IgD-negative memory B cell (primary cell): Measurements from ENCODE around the gene RADX. TPM values are rescaled to one million over a fixed set of nuclear protein-coding genes. Genes with fewer than 3 reads are reported as not detected.

ENCODE experiments used
- H3K27ac Mint-ChIP-seq, 3 donors: one replicate each; pipeline ENCODE4 v1.8.0; 2020 to 2022; ENCODE audit warnings: mild to moderate bottlenecking in 3 of 3, mixed read lengths in 3 of 3, moderate library complexity in 1 of 3
- H3K27me3 Mint-ChIP-seq: one replicate; pipeline ENCODE4 v1.8.0; 2021; ENCODE audit warnings: mixed read lengths
- H3K36me3 Mint-ChIP-seq: one replicate; pipeline ENCODE4 v1.8.0; 2020; ENCODE audit warnings: mild to moderate bottlenecking, mixed read lengths
- H3K4me1 Mint-ChIP-seq, 3 donors: one replicate each; pipeline ENCODE4 v1.8.0; 2020 to 2022; ENCODE audit warnings: mixed read lengths in 3 of 3, mild to moderate bottlenecking in 1 of 3
- H3K4me3 Mint-ChIP-seq, 4 donors: one replicate each; pipeline ENCODE4 v1.8.0; 2020 to 2022; ENCODE audit warnings: mild to moderate bottlenecking in 4 of 4, mixed read lengths in 4 of 4, moderate library complexity in 3 of 4
- H3K9me3 Mint-ChIP-seq, 3 donors: one replicate each; pipeline ENCODE4 v1.8.0; 2020 to 2021; ENCODE audit warnings: mixed read lengths in 3 of 3, mild to moderate bottlenecking in 1 of 3
- polyA plus RNA-seq: library from polyadenylated mRNA; unstranded; fragments of 300-500 nt; fragmentation: Illumina TruSeq; gene quantifications from one replicate; pipeline ENCODE4 v1.2.3, GENCODE V29; 2021

RADX gene, protein sequence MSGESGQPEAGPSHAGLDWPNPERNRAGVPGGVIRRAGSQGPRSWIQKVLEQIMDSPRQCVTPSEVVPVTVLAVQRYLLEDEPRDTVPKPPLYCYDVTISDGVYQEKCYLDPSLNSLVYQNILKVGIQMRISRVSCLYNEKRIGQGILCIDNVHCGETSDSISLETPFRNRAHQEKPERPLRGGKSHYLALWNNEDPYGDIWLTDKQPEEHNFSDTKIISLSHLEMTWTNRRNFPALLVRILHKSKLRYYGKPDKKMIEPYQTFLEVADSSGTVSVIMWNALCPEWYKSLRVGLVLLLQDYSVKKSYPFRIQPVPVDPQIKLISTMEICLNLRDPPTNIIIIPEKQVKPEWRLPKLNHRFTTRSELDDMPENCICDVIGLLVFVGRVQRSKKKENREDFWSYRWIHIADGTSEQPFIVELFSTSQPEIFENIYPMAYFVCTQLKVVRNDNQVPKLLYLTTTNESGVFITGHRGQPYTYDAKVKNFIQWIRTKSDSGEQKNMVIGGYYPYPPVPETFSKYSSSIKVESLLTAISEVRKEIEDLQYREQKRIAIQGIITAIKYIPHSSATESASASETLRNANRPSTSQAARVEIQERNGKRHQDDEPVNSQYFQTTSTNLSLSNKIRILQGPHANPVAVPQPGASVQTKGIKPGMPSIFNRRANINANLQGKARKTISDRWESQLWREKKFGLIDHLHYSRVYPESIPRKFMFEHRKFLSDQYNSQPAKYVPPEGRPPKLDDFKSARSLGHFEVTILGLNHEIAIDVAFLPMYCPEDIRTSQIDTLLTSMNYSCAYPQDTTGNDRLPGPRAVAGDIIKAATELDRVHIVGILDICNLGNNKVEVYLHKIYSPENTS
- 1.9 TPM for polyA plus RNA-seq

DNA sequence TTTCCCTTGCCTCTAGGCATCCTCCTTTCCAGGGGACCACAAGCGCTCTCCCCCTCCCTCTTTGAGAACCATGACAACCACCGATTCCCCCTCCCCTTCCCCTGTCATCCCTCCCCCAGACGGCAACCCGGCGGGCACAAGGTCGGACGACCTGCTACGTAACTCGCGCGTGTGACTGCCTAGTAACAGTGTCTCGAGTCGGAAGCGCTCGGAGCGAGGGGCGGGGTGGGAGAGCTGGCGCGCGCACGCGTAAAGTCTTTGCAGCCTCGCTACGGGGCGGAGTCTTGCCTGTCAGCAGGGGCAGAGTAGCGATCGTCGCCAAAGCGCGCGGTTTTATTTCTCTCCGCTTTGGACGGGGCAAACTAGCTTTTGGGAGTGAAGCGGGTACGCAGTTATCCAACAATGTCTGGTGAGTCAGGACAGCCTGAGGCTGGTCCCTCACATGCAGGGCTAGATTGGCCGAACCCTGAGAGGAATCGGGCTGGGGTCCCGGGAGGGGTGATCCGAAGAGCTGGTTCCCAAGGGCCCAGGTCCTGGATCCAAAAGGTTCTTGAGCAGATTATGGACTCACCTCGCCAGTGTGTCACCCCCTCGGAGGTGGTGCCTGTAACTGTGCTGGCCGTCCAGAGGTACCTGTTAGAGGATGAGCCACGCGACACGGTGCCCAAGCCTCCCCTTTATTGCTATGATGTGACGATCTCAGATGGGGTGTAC is at the start of gene RADX:
RADX (plus strand) TSS at position 300 of the 714 bp plus-strand sequence; CDS start at position 403, 103 bp downstream.
- Mint-ChIP-seq H3K36me3 (no peaks in the 10 kb centered on the region), H3K4me1 (peaks cover 9 to 10% (median 10%) of the 10 kb centered on the region in 3 donors), H3K27ac (peak within 1 kb of the TSS; percentile 84 to 96 (median 92)), H3K4me3 (peak within 1 kb of the TSS; percentile 90 to 96 (median 92)), H3K27me3 (peaks cover 4% of the 10 kb centered on the region), H3K9me3 (no peaks in the 10 kb centered on the region)

DNA sequence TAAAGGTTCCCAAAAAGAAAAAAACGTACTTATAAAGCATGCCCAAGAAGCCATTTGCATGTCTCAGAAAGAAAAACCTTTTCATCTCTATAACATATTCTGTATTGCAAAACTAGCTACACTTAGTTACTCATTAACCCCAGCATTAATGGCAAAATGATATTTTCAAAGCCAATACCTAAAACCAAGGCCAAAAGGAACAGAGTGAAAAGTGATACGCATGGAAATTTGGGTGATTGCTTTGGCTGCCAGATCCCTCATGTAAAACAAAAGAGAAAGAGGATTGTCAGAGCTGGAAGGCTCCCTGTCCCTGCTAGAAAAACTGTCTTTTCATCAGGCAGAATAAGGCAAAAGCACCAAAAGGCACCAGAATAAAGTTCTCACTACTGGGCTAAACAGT is 46.8 kb upstream of the RADX start:
- no peaks in the 10 kb centered on the region for H3K9me3 Mint-ChIP-seq
- peaks cover 9% of the 10 kb centered on the region for H3K27me3 Mint-ChIP-seq
- no peaks in the 10 kb centered on the region for H3K4me1 Mint-ChIP-seq
- H3K4me3 Mint-ChIP-seq, result no peak overlapping the region
- peaks cover 2% of the 10 kb centered on the region for H3K36me3 Mint-ChIP-seq
- peak overlapping the region in 1 of 3 donors; percentile 3 for H3K27ac Mint-ChIP-seq

DNA sequence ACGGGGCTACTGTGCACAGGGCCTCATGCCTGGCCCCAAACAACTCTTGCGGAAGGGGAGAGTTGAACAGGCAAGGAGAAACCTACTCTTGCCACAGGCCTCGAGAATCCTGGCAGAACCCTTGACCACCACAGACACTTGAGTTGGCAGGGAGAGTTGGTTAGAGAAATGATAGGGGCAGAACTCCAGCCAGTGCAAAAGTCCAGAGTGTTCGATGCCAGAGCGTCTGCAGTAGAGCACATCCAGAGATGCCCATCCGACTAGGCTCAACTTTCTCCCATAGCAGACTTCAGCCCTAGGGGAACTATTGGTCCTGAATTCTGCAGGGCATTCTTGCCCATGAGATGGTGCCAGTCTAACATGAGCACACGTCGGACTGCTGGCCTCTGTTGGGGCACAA is 45.4 kb upstream of the RADX start:
- H3K36me3 Mint-ChIP-seq, result peaks cover 2% of the 10 kb centered on the region
- peaks cover 9% of the 10 kb centered on the region for H3K27me3 Mint-ChIP-seq
- H3K9me3 Mint-ChIP-seq, result no peaks in the 10 kb centered on the region
- H3K4me3 Mint-ChIP-seq, result no peak overlapping the region
- H3K4me1 Mint-ChIP-seq, result no peaks in the 10 kb centered on the region
- H3K27ac Mint-ChIP-seq, result no peak overlapping the region

DNA sequence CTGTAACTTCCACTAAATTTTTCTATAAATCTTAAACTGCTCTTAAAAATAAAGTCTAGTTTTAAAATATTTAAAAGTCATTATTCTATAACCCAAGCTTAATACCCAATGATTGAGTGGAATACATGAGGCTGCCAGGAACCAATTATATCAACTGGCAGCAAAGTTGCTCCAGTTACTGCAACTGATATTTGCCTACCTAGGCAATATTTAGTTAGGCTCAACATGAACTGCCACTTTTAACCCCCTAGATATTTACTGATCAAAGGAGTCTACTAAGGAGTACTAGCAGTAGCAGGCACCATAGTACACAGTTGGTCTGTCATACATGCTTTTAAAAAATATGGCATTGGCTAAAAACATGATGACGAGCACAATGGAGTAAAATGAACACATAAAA is 29.9 kb upstream of the RADX start:
- H3K36me3 Mint-ChIP-seq, result peaks cover 2% of the 10 kb centered on the region
- no peak overlapping the region for H3K4me3 Mint-ChIP-seq
- no peaks in the 10 kb centered on the region for H3K27me3 Mint-ChIP-seq
- H3K27ac Mint-ChIP-seq, result no peak overlapping the region
- no peaks in the 10 kb centered on the region for H3K4me1 Mint-ChIP-seq
- peaks cover 0 to 8% (median 4%) of the 10 kb centered on the region in 3 donors for H3K9me3 Mint-ChIP-seq

DNA sequence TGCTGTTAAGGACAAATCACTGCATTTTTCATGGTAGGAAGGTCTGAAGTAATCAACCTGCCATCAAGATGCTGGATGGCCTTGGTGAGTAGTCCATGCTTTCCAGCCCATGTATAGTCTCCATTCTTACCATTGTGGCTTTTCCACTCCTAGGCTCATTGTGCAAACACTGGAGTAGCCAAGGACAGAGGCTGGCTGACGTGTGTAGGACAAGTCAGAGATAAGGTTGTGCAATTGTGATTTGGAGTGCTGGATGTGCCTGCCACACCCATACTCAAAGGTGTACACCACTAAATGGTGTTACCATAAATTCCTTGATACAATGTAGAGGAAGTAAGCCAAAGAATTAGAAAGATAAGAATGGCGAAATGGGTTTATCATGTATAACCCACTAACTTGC is 26.3 kb upstream of the RADX start:
- Mint-ChIP-seq H3K36me3 (no peaks in the 10 kb centered on the region), H3K4me1 (no peaks in the 10 kb centered on the region), H3K9me3 (peaks cover 0 to 2% (median 0%) of the 10 kb centered on the region in 3 donors), H3K27me3 (no peaks in the 10 kb centered on the region), H3K4me3 (no peak overlapping the region), H3K27ac (no peak overlapping the region)

DNA sequence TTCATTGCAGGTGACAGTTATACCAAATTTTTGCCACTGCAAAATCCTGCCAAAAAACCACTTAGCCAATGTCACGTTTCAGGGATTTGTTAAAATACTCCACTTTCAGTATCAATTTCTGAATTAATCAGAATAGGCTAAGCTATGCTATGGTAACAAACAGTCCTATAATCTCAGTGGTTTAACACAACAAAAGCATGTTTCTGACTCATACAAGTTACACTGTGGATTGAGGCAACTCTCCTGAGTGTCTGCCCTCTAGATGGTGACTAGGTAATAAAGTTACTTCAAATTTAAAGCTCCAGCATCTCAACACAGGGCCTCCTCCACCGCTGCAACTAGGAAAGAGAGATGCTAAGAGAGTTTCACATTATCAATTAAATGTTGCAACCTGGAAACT is 23.0 kb upstream of the RADX start:
- Mint-ChIP-seq H3K27ac (no peak overlapping the region), H3K4me3 (no peak overlapping the region)

DNA sequence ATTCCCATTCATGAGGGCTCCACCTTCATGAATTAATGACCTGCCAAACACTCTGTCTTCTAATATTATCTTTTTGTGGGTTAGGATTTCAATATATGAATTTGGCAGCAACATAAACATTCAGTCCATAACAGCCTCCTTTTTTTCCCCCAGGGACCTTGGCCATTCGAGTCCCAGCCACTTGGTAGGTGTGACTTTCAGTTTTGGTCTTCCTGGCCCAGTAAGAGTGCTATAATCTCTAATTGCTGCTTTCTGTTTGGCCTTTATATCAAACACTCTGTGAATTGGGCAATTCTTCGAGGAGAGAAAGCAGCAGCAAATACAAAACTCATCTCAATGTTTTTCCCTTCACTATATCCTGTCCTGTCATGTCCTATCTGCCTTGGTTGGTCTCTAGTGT is 12.4 kb upstream of the RADX start:
- no peak overlapping the region for H3K4me3 Mint-ChIP-seq
- H3K4me1 Mint-ChIP-seq, result no peaks in the 10 kb centered on the region
- peaks cover 3% of the 10 kb centered on the region for H3K27me3 Mint-ChIP-seq
- H3K9me3 Mint-ChIP-seq, result peaks cover 1 to 3% (median 3%) of the 10 kb centered on the region in 3 donors
- H3K36me3 Mint-ChIP-seq, result no peaks in the 10 kb centered on the region
- H3K27ac Mint-ChIP-seq, result no peak overlapping the region

More for the DNA sequence above, 23.0 kb upstream of the RADX start:
- H3K4me1 Mint-ChIP-seq, result no peaks in the 10 kb centered on the region
- no peaks in the 10 kb centered on the region for H3K36me3 Mint-ChIP-seq
- H3K27me3 Mint-ChIP-seq, result peaks cover 2% of the 10 kb centered on the region
- H3K9me3 Mint-ChIP-seq, result no peaks in the 10 kb centered on the region

DNA sequence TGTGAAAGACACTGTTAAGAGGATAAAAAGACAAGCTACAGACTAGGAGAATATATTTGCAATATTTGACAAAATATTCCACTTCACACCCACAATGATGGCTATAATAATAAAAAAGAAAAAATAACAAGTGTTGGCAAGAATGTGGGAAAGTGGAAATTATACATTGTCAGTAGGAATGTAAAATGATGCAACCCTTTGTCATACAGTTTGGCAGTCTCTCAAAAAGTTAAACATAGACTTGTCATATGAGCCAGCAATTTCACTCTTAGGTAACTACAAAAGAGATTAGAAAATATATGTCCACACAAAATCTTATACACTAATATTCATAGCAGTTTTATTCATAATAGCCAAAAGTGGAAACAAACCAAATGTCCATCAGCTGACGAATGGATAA is 5.2 kb upstream of the RADX start:
- Mint-ChIP-seq H3K27ac (no peak overlapping the region), H3K9me3 (peaks cover 1 to 3% (median 3%) of the 10 kb centered on the region in 3 donors)

DNA sequence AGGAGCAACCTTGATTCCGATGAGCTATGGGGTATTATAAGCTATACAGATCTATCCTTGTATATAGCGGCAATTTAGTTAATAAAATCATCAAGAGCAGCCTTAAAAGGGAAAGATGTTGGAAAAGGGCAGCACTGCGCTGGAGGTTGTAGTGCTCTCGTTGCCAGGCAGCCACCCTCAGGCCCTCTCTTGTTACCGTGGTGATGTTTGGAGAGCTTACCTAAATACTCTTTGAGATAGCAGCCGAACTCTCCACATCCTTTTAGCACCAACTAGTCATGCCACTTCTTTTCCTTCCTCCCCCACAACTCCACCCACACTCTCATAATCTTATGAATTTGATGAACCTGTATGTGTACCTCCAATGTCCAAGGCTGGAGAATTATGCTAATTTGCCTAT is 3.8 kb upstream of the RADX start:
- Mint-ChIP-seq H3K27ac (no peak overlapping the region), H3K9me3 (no peaks in the 10 kb centered on the region), H3K36me3 (no peaks in the 10 kb centered on the region), H3K27me3 (no peaks in the 10 kb centered on the region), H3K4me3 (no peak overlapping the region), H3K4me1 (peaks cover under 1 to 6% (median 5%) of the 10 kb centered on the region in 3 donors)

More for the DNA sequence above, 5.2 kb upstream of the RADX start:
- Mint-ChIP-seq H3K4me3 (no peak overlapping the region), H3K36me3 (no peaks in the 10 kb centered on the region), H3K27me3 (no peaks in the 10 kb centered on the region), H3K4me1 (no peaks in the 10 kb centered on the region)

DNA sequence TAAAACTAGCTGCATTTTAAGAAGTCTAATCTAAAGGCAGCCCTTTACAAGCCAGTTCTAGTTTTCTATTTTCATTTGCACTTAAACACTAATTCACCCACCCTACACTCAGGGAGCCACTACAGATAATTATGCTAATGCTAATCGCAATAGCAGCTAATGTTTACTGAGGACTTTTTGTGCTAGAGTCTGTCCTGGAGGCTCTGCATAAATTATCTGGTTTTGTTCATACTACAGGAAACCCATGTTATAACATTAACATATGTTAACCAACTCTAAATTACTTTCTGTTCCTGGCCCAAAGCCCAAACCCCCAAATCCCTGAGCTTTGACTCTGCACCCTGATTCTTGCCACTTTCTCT is 480 bp upstream of the RADX start:
- H3K9me3 Mint-ChIP-seq, result no peaks in the 10 kb centered on the region
- H3K36me3 Mint-ChIP-seq, result no peaks in the 10 kb centered on the region
- peak overlapping the region; percentile 90 to 96 (median 92) for H3K4me3 Mint-ChIP-seq
- peak overlapping the region; percentile 84 to 96 (median 92) for H3K27ac Mint-ChIP-seq
- peaks cover 4% of the 10 kb centered on the region for H3K27me3 Mint-ChIP-seq
- peaks cover 9 to 10% (median 10%) of the 10 kb centered on the region in 3 donors for H3K4me1 Mint-ChIP-seq

DNA sequence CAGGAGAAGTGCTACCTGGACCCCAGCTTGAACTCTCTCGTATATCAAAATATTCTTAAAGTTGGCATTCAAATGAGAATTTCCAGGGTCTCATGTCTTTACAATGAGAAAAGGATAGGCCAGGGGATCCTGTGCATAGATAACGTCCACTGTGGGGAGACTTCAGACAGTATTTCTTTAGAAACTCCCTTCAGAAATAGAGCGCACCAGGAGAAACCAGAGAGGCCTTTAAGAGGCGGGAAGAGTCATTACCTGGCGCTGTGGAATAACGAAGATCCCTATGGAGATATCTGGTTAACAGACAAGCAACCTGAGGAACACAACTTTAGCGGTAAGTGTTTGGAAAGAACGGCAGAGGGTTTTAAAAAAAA is 600 bp downstream of the RADX start:
- Mint-ChIP-seq H3K4me1 (peaks cover 9 to 10% (median 10%) of the 10 kb centered on the region in 3 donors), H3K27me3 (peaks cover 4% of the 10 kb centered on the region), H3K36me3 (no peaks in the 10 kb centered on the region), H3K4me3 (peak overlapping the region; percentile 90 to 96 (median 92)), H3K9me3 (no peaks in the 10 kb centered on the region), H3K27ac (peak overlapping the region in 2 of 3 donors; percentile 84 to 96)

DNA sequence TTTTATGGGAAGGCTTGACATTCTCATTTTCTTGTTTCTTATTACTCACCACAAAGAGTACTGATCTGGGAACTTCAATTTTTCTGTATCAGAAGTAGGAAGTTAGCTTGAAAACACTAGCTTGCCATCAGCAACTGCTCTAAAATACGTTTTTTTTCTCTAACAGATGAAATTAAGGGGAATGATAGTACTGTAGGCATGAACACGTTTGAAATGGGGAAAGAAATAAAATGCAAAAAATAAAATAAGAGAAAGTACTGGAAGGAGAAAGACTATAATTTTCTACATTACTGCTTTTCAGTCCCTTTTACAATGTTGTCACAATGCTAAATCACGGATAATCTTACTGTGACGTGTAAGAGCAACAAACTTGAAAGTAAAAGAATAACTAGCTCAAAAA is 1.5 kb downstream of the RADX start:
- Mint-ChIP-seq H3K27ac (no peak overlapping the region), H3K4me1 (peaks cover 9 to 10% (median 10%) of the 10 kb centered on the region in 3 donors), H3K9me3 (no peaks in the 10 kb centered on the region), H3K27me3 (peaks cover 5% of the 10 kb centered on the region), H3K4me3 (peak overlapping the region; percentile 90 to 96 (median 92)), H3K36me3 (no peaks in the 10 kb centered on the region)

DNA sequence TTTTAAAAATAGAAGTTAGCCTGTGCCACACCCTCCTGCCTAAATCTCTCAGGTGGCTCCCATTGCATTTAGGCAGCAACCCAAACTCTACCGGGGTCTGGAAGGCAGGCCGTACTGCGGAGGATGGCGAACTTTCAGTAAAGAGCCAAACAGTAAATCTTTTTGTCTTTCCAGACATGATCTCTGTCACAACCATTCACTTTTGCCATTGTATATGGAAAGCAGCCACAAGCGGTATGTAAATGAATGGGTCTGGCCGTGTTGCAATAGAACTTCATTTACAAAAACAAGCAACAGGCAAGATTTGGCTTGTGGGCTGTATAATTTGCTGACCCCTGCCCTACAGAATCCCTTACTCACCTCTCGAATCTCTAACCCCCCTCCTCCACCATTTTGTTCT is 3.3 kb downstream of the RADX start:
- Mint-ChIP-seq H3K9me3 (no peaks in the 10 kb centered on the region), H3K4me3 (no peak overlapping the region), H3K27me3 (peaks cover 5% of the 10 kb centered on the region), H3K36me3 (no peaks in the 10 kb centered on the region), H3K27ac (no peak overlapping the region), H3K4me1 (peaks cover 10% of the 10 kb centered on the region in 3 donors)

DNA sequence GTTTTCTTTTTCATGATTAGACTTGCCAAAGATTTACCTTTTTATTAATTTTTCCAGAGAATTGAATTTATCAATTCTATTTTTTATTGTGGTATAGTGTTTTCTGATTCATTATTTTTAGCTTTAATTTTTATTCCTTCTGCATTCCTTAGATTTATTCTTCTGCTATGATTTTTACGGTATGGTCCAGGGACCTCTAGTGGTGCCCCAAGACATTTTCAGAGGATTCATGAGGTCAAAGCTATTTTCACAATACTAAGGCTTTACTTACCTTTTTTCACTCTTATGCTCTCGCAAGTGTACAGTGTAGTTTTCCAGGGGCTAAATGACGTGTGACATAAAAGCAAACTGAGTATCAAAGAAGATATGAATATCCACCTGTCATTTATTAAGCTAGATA is 8.0 kb downstream of the RADX start:
- Mint-ChIP-seq H3K27me3 (peaks cover 3% of the 10 kb centered on the region), H3K4me3 (no peak overlapping the region), H3K9me3 (no peaks in the 10 kb centered on the region), H3K4me1 (peaks cover 0 to 5% (median 0%) of the 10 kb centered on the region in 3 donors), H3K27ac (no peak overlapping the region), H3K36me3 (peaks cover 2% of the 10 kb centered on the region)

DNA sequence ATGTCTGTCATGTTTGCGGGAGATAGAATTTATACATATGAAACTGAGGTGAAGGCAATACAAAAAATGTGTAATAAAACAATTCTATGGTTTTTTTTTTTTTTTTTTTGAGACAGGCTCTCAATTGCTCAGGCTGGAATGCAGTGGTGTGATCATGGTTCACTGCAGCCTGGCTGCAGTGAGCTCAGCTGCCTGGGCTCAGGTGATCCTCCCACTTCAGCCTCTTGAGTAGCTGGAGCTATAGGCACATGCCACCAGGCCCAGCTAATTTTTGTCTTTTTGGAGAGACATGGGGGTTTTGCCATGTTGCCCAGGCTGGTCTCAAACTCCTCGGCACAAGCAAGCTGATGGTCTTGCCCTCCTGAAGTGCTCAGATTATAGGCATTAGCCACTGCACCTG is 10.1 kb downstream of the RADX start:
- peaks cover 0 to 2% (median 0%) of the 10 kb centered on the region in 3 donors for H3K4me1 Mint-ChIP-seq

More for the DNA sequence above, 10.1 kb downstream of the RADX start:
- Mint-ChIP-seq H3K4me3 (no peak overlapping the region), H3K27ac (no peak overlapping the region), H3K36me3 (peaks cover 2% of the 10 kb centered on the region), H3K9me3 (no peaks in the 10 kb centered on the region), H3K27me3 (peaks cover 1% of the 10 kb centered on the region)
